HG03097 (cell line): ENCODE measurements around the gene RNASEH1.

Source experiments
- ATAC-seq: cut with Tn5 transposase; IDR thresholded peaks from one replicate; pipeline ENCODE4 v1.9.1; 2021; ENCODE audit not compliant: unreplicated experiment, low FRiP score

Gene RNASEH1

DNA sequence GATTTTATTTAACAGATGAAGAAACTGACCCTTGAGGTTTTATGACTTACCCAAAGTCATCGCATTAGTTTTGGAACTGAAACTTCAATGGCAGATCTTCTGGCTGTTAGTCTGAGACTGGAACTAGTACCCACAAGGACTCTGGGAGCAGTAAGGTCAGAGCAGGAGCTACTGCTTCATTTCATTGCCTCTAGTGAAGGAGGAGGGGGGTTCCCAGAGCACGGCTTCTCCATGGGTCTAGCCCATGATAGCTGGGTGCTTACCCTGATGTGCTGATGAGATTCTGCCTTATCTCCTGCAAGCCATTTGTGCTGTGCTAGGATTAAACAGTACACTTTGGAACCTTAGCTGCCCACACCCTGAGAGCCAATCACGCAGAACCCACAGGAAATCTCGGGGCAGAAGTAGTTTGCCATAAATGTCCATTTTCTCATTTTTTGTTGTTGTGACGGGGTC is 5.4 kb upstream of the RNASEH1 start:
- peak; percentile 54 for ATAC-seq

- peak; percentile 26 for ATAC-seq
These were observed 411 bp downstream of the RNASEH1 start for GRCh38 chr2:3557639-3558204.

- ATAC-seq, result no peak
These were observed 4.2 kb downstream of the RNASEH1 start for GRCh38 chr2:3553946-3554345.

DNA sequence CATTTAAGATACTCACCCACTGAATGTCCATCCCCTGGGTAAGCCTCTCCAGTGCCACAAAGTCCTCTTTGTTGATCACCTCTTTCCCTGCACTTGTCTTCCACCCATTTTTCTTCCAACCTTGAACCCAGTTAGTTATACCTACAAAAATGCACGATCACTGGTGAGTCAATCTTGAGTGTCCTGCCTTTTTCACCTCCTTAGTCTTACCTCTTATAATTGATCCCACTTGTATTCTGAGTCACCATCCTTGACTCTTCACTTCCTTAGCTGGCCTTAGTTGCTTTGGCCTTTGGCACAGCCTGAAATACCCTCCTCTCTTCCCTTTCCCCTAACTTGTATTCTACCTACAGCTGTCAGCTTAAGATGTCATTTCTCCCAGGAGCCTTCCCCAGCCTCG is 10.2 kb downstream of the RNASEH1 start:
- no peak for ATAC-seq

DNA sequence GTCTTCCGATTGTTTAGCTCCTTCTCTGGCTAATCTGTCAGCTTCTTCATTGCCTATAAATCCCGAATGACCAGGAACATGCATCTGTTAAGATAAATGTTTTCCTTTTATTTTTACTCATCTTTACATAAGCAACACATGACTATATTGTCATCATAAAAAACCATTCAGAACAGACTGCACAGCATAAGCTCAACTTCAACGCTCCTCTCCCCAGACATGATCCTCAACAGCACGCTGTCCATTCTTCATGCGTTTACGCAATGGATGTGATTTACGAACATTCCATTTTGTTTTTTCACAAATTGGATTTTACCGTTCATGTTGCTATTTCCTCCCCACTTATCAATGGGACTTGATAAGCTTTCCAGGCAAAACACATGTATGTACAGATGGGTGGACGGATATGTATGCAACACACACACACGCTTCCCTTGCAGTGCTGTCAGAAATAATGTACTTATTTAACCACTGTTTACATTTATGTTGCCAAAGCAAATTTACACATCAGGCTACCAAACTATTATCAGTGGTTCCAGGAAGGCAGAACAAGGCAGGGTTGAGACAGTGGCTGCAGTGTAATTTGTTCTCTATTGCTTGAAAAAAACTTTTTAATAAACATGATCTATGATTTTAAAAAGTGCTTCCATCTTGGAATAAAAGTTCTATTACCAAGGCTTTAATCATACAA is 12.2 kb downstream of the RNASEH1 start:
- no peak for ATAC-seq

- no peak for ATAC-seq
These were observed 15.0 kb downstream of the RNASEH1 start for GRCh38 chr2:3543023-3543683.

- no peak for ATAC-seq
These were observed 16.0 kb downstream of the RNASEH1 start for GRCh38 chr2:3542107-3542506.

DNA sequence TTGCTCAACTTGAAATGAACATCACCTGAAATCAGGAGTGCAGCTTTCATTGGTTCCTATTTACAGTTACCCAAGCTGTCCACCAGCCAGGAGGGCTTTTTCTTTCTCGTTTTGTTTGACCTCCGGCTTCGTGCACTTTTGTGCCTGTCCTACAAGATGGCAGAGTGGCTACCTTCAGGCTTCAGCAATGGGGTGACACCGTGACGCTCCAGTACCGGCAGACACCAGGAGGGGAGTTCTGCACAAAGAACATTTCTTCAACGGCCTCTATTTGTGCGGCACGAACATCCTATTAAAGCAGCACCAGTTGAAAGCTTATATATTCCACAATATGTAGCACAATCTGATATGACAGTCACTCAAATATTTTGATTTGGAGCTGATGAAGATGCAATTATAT is 18.3 kb downstream of the RNASEH1 start:
- no peak for ATAC-seq

DNA sequence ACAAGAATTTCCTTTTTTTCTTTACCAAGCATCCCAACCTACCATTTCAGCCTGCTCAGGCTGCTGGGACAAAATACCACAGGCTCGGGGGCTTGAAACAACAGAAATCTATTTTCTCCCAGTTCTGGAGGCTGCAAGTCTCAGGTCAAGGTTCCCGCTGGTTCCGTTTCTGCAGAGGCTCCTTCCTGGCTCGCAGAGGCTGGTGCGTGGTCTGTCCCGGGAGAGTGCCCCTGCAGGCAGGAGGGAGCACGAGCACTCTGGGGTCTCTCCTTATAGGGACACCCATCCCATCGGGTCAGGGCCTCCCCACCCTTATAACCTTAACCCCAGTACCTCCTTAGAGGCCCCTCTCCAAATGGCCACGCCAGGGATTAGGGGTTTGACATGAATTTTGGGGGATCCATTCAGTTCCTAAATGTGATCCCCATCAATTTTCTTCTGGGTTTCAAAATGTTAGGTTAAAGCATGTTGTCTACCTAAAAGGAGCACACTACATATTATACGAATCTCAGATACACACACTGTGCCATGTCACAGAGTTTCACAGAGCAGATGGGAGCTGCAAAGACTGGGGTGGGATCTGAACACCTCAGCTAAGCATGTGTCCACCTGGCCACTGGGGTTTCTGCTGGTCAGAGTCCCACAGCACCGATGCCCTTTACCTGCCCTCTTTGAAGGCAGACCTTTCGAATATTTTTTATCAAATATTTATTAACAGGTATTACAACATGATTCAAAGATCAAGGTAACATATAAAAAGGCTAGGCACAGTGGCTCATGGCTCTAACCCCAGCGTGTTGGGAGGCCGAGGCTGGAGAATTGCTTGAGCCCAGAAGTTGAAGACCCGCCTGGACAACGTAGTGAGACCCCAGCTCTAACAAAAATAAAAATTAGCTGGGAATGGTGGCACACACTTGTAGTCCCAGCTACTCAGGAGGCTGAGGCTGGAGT is 21.2 kb downstream of the RNASEH1 start:
- ATAC-seq, result no peak

DNA sequence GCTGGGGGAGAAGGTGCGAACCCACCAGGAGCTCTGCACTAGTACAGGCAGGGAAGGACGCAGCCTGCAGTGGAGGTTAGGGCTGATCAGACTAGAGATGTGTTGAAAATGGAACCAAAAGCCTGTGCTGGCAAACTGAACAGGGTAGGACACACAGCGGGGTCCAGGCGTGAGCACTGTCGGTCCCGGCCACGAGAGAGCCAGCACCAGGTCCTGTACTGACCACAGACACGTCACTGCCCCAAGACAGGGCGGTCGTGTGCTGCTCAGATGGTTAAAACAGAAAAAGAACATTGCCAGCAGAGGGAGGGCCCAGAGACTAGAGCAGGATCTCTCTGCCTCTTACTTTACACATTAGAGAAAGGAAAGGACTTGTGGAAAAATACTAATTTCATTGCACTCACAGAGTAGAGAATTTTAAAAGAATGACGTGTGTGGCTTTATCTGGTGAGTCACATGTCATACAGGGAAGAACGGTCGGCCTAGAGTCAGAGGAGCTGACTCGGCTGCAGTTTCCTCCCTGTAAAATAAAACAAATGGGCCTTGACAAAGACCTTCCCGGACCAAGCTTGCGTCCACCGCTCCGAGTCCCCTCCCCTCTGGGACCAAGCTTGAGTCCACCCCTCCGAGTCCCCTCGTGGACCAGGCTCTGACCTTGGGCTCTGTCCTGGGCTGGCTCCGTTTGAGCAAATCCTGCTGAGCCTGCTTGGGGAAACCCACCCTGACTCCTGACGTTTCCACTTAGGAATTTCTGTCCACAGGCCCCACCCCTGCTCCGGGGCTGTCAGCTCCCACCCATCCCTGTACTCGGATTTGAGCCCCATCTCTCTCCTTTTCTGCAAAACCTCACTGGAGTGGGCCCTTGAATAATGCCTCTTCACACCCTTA is 22.1 kb downstream of the RNASEH1 start:
- no peak for ATAC-seq

DNA sequence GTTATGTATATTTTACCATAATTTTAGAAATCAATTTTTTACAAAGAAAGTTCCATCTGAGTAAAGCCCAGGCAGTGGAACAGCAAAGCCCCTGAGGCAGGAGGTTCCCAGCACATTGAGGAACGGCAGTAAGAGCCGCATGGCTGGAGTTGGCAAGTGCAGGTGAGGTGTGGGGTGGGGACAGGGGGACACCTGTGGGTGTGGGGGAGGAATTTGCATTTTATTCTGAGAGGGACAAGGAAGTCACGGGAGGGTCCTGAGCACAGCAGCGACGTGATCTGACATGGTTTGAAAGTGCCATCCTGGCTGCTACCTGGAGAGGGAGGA is 22.7 kb downstream of the RNASEH1 start:
- no peak for ATAC-seq

DNA sequence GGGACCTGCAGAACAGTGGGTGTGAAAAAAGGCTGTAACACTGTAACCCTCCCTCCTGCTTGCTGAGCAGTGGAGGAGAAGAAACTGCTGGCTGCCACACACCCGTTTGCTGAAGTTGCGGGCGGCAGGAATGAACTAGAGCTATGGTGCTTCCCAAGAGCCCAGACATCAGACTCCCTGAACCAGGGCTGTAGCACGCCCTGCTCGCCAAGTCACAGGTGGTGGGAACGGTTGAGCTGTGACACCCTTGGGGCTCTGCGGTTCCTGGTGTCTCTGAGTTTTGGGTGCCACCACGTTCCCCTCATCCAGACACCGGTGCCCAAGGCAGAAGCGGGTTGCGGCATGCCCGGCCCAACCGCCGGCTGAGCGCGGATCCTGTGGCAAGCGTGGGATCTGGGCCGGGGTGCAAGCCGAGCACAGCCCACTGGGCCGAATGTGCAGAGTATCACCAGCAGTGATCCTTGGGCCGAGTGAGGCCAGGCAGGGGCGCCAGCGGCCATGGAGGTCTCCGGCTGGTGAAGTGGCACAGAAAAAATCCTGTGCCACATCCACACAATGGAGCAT is 23.8 kb downstream of the RNASEH1 start:
- no peak for ATAC-seq

GRCh38 chr2:3533836-3534235 is 24.3 kb downstream of the RNASEH1 start:
- ATAC-seq, result no peak

- no peak for ATAC-seq
These were observed 25.2 kb downstream of the RNASEH1 start for GRCh38 chr2:3532941-3533340.

- no peak for ATAC-seq
These were observed 28.7 kb downstream of the RNASEH1 start for GRCh38 chr2:3529316-3530025.

DNA sequence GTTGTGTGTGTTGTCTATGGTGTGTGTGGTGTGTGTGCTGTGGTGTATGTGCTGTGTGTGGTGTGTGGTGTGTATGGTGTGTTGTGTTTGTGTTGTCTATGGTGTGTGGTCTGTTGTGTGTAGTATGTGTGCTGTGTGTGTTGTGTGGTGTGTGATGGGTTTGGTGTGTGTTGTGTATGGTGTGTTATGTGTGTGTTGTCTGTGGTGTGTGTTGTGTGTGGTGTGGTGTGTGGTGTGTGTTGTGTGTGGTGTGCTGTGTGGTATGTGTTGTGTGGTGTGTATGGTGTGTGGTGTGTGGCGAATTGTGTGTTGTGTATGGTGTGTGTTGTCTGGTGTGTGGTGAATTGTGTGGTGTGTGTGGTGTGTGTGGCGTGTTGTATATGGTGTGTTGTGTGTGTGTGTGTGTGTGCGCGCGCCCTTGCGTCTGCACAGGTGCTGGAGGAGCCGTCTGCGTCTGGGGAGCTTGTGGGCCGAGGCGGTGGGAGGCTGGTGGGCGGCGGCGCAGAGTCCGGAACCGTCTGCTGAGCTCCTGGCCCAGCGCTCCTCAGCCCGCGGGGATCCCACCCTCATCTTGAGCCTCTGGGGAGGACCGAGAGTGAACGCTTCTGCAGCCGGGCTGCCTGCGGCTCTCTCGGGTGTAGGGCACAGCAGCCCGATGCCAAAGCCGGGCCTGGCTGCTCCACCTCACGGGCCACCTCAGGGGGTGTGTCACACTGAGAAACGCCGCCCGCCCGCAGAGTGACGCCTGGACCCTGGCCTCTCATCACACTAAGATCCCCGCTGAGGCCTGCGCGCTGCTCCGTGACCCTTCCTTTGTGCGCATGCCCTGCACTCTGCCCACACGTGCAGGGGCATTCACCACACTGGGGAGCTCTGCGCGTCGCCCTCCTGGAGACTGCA is 30.0 kb downstream of the RNASEH1 start:
- no peak for ATAC-seq

DNA sequence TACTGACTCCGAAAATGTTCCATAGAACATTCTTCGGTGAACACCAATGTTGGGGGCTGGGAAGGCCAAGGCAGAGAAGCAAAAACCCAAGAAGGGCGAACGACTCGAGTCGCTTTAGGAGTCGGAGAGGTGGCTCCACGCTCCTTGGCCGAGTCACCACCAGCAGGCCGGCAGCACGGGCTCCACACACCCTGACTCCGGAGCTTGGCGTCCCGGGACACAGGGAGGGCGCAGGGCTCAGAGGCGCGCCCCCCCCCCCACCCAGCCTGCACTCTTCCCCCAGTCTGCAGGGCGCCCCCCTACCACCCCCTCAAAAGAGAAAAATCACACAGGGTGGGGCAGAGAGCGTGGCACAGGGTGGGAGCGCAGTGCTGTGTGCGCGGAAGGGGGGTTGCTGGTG is 31.3 kb downstream of the RNASEH1 start:
- ATAC-seq, result no peak

DNA sequence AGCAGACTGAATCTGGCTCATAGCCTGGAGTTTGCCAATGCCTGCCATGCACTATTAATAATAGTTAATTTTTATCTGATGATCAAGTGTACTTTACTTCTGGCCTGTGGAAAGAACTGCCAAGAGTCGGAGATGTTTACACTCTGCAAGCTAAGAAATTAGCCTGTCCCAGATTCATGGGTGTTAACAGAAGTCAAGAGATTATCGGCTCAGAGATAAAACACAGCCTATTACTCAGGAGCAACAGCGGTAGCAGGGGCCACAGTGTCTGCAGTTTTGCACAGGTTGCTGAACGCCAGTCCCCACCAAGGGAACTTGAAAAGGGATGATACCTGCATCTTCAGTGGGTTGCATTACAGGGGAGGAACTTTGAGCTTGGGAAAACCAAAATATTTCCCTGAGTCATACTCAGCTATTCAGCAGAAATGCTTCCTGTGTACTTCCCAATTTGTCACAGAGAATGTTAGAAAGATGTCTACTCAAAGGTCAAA is 34.5 kb downstream of the RNASEH1 start:
- ATAC-seq, result no peak
